NB4 (cell line): ENCODE data around the gene ALOX12B.

ENCODE experiments used
- MYC ChIP-seq: IDR thresholded peaks from 2 replicates; pipeline ENCODE4 v1.6.1; 2011; ENCODE audit warnings: low read depth, low read length
- POLR2A ChIP-seq: IDR thresholded peaks from 2 replicates; pipeline ENCODE4 v1.6.1; 2011; ENCODE audit warnings: mild to moderate bottlenecking; ENCODE audit not compliant: insufficient read length; ENCODE audit errors: extremely low read depth
- TF ChIP-seq, protein P1 (sequence below): IDR thresholded peaks from one replicate; pipeline ENCODE4 v1.5.1; 2012; ENCODE audit warnings: low read depth, low read length

- TF ChIP-seq POLR2A (no peak), MYC (no peak)
- TF ChIP-seq, protein P1, sequence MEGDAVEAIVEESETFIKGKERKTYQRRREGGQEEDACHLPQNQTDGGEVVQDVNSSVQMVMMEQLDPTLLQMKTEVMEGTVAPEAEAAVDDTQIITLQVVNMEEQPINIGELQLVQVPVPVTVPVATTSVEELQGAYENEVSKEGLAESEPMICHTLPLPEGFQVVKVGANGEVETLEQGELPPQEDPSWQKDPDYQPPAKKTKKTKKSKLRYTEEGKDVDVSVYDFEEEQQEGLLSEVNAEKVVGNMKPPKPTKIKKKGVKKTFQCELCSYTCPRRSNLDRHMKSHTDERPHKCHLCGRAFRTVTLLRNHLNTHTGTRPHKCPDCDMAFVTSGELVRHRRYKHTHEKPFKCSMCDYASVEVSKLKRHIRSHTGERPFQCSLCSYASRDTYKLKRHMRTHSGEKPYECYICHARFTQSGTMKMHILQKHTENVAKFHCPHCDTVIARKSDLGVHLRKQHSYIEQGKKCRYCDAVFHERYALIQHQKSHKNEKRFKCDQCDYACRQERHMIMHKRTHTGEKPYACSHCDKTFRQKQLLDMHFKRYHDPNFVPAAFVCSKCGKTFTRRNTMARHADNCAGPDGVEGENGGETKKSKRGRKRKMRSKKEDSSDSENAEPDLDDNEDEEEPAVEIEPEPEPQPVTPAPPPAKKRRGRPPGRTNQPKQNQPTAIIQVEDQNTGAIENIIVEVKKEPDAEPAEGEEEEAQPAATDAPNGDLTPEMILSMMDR: no peak
Measured at GRCh38 chr17:8103549-8103948, 16.0 kb upstream of the ALOX12B start.
